ENCODE data around the gene TH.

TH gene

GRCh38 chr11:2208691-2209369 lies 37.2 kb upstream of the TH start:
- DNase-seq = peak; percentile 3

GRCh38 chr11:2207773-2208621 lies 36.4 kb upstream of the TH start:
- DNase-seq = peak; percentile 3

GRCh38 chr11:2207212-2207611 lies 35.6 kb upstream of the TH start:
- DNase-seq = peak; percentile 3

- no peak for DNase-seq
Observed at GRCh38 chr11:2205981-2206690, 34.5 kb upstream of the TH start.

- no peak for DNase-seq
Observed at GRCh38 chr11:2205214-2205720, 33.7 kb upstream of the TH start.

GRCh38 chr11:2204361-2205213 lies 33.0 kb upstream of the TH start:
- DNase-seq = no peak

GRCh38 chr11:2203440-2204259 lies 32.0 kb upstream of the TH start:
- DNase-seq = no peak

GRCh38 chr11:2202900-2203439 lies 31.4 kb upstream of the TH start:
- no peak for DNase-seq

- no peak for DNase-seq
Observed at GRCh38 chr11:2202071-2202899, 30.7 kb upstream of the TH start.

- DNase-seq = no peak
Observed at GRCh38 chr11:2201542-2201941, 29.9 kb upstream of the TH start.

GRCh38 chr11:2200957-2201519 lies 29.4 kb upstream of the TH start:
- no peak for DNase-seq

GRCh38 chr11:2200536-2200935 lies 28.9 kb upstream of the TH start:
- DNase-seq = no peak

- DNase-seq = no peak
Observed at GRCh38 chr11:2199466-2200341, 28.1 kb upstream of the TH start.

GRCh38 chr11:2198621-2199365 lies 27.2 kb upstream of the TH start:
- DNase-seq = no peak

- DNase-seq = no peak
Observed at GRCh38 chr11:2197771-2198520, 26.3 kb upstream of the TH start.

GRCh38 chr11:2196970-2197770 lies 25.6 kb upstream of the TH start:
- peak; percentile 48 for DNase-seq

- DNase-seq = no peak
Observed at GRCh38 chr11:2195756-2196088, 24.1 kb upstream of the TH start.
